Sigmoid colon (tissue), 7 donors: Measurements from ENCODE around the gene CARMIL1. TPM values are rescaled to one million over a fixed set of nuclear protein-coding genes. Genes with fewer than 3 reads are reported as not detected.

ENCODE experiments used
- DNase-seq: peaks from one replicate; pipeline ENCODE4 v3.0.0-alpha.2; 2019
- H3K27ac ChIP-seq, 4 donors: fragments of 200-600 bp; sonication (generic); one replicate each; pipeline ENCODE4 v1.5.1; 2016 to 2019; ENCODE audit warnings: mild to moderate bottlenecking in 1 of 4
- H3K27me3 ChIP-seq, 3 donors: fragments of 200-600 bp; sonication (generic); one replicate each; pipeline ENCODE4 v1.5.1; 2019; ENCODE audit warnings: mild to moderate bottlenecking in 1 of 3
- H3K36me3 ChIP-seq, 4 donors: fragments of 200-600 bp; sonication (generic); one replicate each; pipeline ENCODE4 v1.5.1; 2016 to 2019
- H3K4me1 ChIP-seq, 4 donors: fragments of 200-600 bp; sonication (generic); one replicate each; pipeline ENCODE4 v1.5.1; 2017 to 2019
- H3K4me3 ChIP-seq, 4 donors: fragments of 200-600 bp; sonication (generic); one replicate each; pipeline ENCODE4 v1.5.1; 2017 to 2019; ENCODE audit warnings: mild to moderate bottlenecking in 2 of 4, moderate library complexity in 1 of 4
- H3K9me3 ChIP-seq, 4 donors: fragments of 200-600 bp in 3 of 4; sonication (generic) in 3 of 4; one replicate each; pipeline versions ENCODE4 v1.5.1 to v1.6.1; 2013 to 2019
- EP300 ChIP-seq, 4 donors: sonication (generic); formaldehyde crosslinking; IDR thresholded peaks; one replicate each; pipeline ENCODE4 v1.6.1; 2017; ENCODE audit warnings: antibody characterized with exemption in 4 of 4
- POLR2A ChIP-seq, 2 donors: fragments of 450-650 bp; IDR thresholded peaks; one replicate each; pipeline ENCODE4 v1.6.1; 2016; ENCODE audit warnings: antibody characterized with exemption in 2 of 2, mild to moderate bottlenecking in 2 of 2, moderate library complexity in 2 of 2
- POLR2AphosphoS5 ChIP-seq, 4 donors: sonication (generic); formaldehyde crosslinking; IDR thresholded peaks; one replicate each; pipeline ENCODE4 v1.6.1; 2017; ENCODE audit warnings: antibody characterized with exemption in 4 of 4
- WGBS, 2 donors: extraction: QIAGEN DNeasy Blood & Tissue Kit; methylation state at CpG; one replicate each; pipeline ENCODE4 v1.1.7; 2013; 5-methylcytosine and 5-hydroxymethylcytosine counted together
- intact Hi-C: fragments of 100-400 bp; cut with DNase I; formaldehyde crosslinking; loops from one replicate; pipeline ENCODE4 v1.15.1; 2023
- polyA plus RNA-seq, 3 donors: library from polyadenylated mRNA; stranded (reverse); fragments of 200-250 nt; gene quantifications; one replicate each; pipeline ENCODE4 v1.2.3, GENCODE V29; 2013
- total RNA-seq, 4 donors: library from RNA; depleted of rRNA; stranded (reverse); fragments of >200 nt; gene quantifications; one replicate each; pipeline ENCODE4 v1.1.0, GENCODE V29; 2016
- TF ChIP-seq, protein P1 (sequence below), 4 experiments: fragments of 450-650 bp in 3 of 4; fragments of 200-600 bp in 1 of 4; IDR thresholded peaks; one replicate each; pipeline ENCODE4 v1.5.1; 2016 to 2019; ENCODE audit warnings: antibody characterized with exemption in 4 of 4, mild to moderate bottlenecking in 3 of 4, moderate library complexity in 2 of 4
- donor health status: healthy with polysubstance abuse.
- donor health status: Bipolar disorder and iron deficiency.
- donor health status: healthy.

CARMIL1 gene
- total and polyA plus RNA-seq, 7 donors: 3.4 to 24.0 (median 8.2) TPM

DNA sequence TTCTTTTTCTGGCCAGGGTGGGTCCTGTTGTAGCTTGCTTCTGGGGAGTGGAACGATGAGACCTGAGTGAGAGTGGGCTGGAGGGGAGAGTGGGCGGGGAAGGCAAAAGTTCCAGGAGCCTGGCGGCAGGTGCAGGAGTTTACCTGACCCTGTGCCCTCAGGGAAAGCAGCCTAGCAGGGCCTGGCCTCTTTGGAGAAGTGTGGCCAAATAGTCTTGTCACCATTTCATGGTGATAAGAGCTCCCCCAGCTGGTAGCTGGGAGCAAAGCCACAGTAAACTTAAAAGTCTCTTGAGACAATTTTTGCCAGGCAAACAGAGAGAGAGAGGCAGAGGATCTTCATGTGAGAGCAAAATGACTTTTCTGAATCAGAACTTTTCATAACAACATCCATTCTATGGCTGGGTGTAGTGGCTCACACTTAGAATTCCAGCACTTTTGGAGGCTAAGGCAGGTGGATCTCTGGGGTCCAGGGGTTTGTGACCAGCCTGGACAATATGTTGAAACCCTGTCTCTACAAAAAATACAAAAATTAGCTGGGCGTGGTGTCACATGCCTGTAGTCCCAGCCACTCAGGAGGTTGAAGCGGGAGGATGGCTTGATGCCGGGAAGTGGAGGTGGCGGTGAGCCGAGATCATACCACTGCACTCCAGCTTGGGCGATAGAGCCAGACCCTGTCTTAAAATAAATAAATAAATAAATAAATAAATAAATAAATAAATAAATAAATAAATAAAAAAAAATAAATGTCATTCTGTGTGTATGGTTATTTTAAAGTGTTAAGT, 211.0 kb downstream of the CARMIL1 start:
- no peak for TF ChIP-seq POLR2A (IDR thresholded peaks at IDR 0.05)
- TF ChIP-seq, protein P1, sequence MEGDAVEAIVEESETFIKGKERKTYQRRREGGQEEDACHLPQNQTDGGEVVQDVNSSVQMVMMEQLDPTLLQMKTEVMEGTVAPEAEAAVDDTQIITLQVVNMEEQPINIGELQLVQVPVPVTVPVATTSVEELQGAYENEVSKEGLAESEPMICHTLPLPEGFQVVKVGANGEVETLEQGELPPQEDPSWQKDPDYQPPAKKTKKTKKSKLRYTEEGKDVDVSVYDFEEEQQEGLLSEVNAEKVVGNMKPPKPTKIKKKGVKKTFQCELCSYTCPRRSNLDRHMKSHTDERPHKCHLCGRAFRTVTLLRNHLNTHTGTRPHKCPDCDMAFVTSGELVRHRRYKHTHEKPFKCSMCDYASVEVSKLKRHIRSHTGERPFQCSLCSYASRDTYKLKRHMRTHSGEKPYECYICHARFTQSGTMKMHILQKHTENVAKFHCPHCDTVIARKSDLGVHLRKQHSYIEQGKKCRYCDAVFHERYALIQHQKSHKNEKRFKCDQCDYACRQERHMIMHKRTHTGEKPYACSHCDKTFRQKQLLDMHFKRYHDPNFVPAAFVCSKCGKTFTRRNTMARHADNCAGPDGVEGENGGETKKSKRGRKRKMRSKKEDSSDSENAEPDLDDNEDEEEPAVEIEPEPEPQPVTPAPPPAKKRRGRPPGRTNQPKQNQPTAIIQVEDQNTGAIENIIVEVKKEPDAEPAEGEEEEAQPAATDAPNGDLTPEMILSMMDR (IDR thresholded peaks at IDR 0.05): peak in 3 of 4 experiments; percentile 38 to 67 (median 52)
- 62 to 74% methylated on average over 9 of the region's 9 CpGs for WGBS, 2 donors
- H3K9me3 ChIP-seq: no peaks in the 10 kb centered on the region

DNA sequence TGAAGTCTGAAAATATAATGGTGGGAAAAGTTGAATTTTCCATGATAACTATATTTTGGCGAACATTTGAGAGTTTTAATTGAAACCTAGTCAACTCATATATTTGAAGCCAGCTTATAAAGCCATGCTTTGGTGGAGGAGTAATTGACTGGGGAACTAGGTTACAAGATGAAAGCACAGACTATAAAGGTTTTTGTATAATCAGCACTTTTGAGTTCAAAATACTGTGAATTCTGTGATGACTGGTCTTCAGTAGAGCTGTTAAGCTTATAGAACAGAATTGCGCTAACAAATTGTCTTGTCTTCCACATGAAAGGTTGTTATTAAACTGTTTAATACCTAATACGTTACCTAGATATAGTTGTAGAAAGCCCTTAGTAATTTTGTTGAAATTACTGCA, 213.8 kb downstream of the CARMIL1 start:
- Histone ChIP-seq H3K27ac (no peak overlapping the region), H3K4me1 (no peaks in the 10 kb centered on the region), H3K4me3 (no peak overlapping the region), H3K9me3 (no peaks in the 10 kb centered on the region), H3K27me3 (no peaks in the 10 kb centered on the region), H3K36me3 (no peaks in the 10 kb centered on the region)
- TF ChIP-seq POLR2A (IDR thresholded peaks at IDR 0.05) (no peak), EP300 (IDR thresholded peaks at IDR 0.05) (no peak), POLR2AphosphoS5 (IDR thresholded peaks at IDR 0.05) (no peak)
- TF ChIP-seq, protein P1 (IDR thresholded peaks at IDR 0.05): no peak
- no peak for DNase-seq
- intact Hi-C loops: no loop called here
- WGBS, 2 donors: 97 to 98% methylated on average over 3 of the region's 3 CpGs

More for the DNA sequence above, 211.0 kb downstream of the CARMIL1 start:
- H3K27ac ChIP-seq: no peak overlapping the region
- no peaks in the 10 kb centered on the region for H3K27me3 ChIP-seq
- H3K4me1 ChIP-seq: no peaks in the 10 kb centered on the region
- intact Hi-C loops: loop anchor here (2.0 kb wide), 1 partner anchor 211 kb away; the partner anchor contains the start of gene CARMIL1
- no peaks in the 10 kb centered on the region for H3K36me3 ChIP-seq
- peak; percentile 80 for DNase-seq
- H3K4me3 ChIP-seq: no peak overlapping the region

DNA sequence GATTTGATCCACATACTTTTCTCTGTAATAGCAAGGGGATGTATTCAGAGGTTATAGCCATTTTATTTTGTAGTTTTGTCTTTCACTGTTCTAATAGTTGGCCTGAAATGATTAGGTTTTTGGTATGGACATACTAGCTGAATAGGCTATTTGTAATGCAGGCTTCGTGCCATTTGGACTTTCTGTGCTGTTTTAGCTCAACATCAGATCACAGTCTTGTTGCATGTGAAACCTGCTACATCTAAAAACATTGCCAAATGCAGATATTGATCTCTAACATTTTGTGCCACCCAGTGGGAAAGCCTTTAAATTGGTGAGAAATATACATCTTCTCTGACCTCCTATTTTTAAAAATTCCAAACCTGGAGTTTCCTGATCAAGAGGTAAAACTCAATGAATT, 215.3 kb downstream of the CARMIL1 start:
- intact Hi-C loops: no loop called here
- TF ChIP-seq POLR2AphosphoS5 (IDR thresholded peaks at IDR 0.05) (no peak), EP300 (IDR thresholded peaks at IDR 0.05) (no peak), POLR2A (IDR thresholded peaks at IDR 0.05) (no peak)
- TF ChIP-seq, protein P1 (IDR thresholded peaks at IDR 0.05): no peak
- WGBS, 2 donors: 89 to 90% methylated on average over 1 of the region's 1 CpG

DNA sequence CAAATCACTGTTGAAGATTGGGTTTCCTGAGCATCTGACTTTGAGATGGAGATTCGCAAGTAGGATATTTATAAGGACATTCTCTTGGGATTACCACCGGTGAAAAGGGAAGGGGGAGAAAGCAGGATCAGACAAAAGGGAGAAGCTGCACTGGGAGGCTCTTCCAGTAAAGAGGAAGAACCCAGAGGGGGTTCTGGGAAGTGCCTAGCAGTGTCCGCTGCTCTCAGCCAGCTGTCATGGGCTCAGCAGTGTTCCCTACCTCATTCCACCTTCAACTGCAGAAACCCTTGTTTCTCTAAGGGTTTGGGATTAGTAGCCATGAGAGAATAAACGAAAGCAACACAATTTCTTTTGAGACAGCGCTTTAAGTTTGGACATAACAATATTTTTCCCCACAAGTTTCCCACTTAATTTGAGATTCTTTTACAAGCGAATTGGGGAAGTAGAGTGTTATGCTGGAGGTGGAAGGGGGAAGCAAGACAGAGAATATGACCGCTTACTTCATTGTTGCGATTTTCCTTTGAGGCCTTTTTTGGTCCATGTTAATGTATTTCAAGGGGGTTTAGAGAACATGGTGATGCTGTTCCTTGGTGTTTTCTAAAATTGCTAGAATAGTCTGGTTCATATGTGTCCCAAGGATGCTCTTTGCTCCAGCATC, 218.3 kb downstream of the CARMIL1 start:
- Histone ChIP-seq H3K36me3 (no peaks in the 10 kb centered on the region), H3K4me3 (no peak overlapping the region), H3K4me1 (no peaks in the 10 kb centered on the region), H3K9me3 (no peaks in the 10 kb centered on the region), H3K27me3 (no peaks in the 10 kb centered on the region), H3K27ac (no peak overlapping the region)
- intact Hi-C loops: no loop called here
- DNase-seq: no peak
- WGBS, 2 donors: 88 to 93% methylated on average over 8 of the region's 8 CpGs
- TF ChIP-seq POLR2A (IDR thresholded peaks at IDR 0.05): no peak

More for the DNA sequence above, 215.3 kb downstream of the CARMIL1 start:
- no peak overlapping the region for H3K4me3 ChIP-seq
- no peaks in the 10 kb centered on the region for H3K36me3 ChIP-seq
- no peaks in the 10 kb centered on the region for H3K4me1 ChIP-seq
- H3K27me3 ChIP-seq: no peaks in the 10 kb centered on the region
- H3K27ac ChIP-seq: no peak overlapping the region
- no peak for DNase-seq
- no peaks in the 10 kb centered on the region for H3K9me3 ChIP-seq

DNA sequence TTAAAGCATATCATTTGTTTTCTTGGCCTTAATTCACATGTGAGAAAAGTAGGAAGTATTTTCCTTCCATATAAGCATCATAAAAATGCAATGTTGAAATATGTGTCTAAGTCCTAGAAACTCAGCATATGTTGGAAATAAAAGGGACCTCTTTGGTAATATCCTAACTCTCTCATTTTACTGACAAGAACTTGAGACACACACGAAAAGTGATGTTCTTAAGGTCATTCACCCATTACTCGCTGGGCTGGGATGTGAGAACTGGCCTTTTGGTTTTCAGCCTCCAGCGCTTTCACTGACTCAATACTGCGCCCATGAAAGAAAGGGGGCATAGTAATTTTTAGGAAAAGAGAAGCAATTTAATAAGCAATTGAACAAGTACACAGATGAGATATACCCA, 219.3 kb downstream of the CARMIL1 start:
- H3K27ac ChIP-seq: no peak overlapping the region
- no peaks in the 10 kb centered on the region for H3K9me3 ChIP-seq
- intact Hi-C loops: no loop called here
- no peaks in the 10 kb centered on the region for H3K27me3 ChIP-seq
- WGBS, 2 donors: 93 to 94% methylated on average over 4 of the region's 4 CpGs
- no peaks in the 10 kb centered on the region for H3K4me1 ChIP-seq
- H3K36me3 ChIP-seq: no peaks in the 10 kb centered on the region
- H3K4me3 ChIP-seq: no peak overlapping the region
- TF ChIP-seq POLR2A (IDR thresholded peaks at IDR 0.05) (no peak), POLR2AphosphoS5 (IDR thresholded peaks at IDR 0.05) (no peak), EP300 (IDR thresholded peaks at IDR 0.05) (no peak)
- TF ChIP-seq, protein P1 (IDR thresholded peaks at IDR 0.05): no peak
- no peak for DNase-seq
